Esophagus squamous epithelium (tissue), 4 donors: ENCODE measurements around the gene PRR5.

Experiments
- POLR2A ChIP-seq, 4 donors: fragments of 450-650 bp; IDR thresholded peaks; one replicate each; pipeline ENCODE4 v1.6.1; 2017; ENCODE audit warnings: antibody characterized with exemption in 4 of 4, mild to moderate bottlenecking in 4 of 4, moderate library complexity in 3 of 4
- TF ChIP-seq, protein P1 (sequence below), 6 experiments: fragments of 450-650 bp in 4 of 6; fragments of 200-600 bp in 2 of 6; sonication (generic) in 2 of 6; IDR thresholded peaks; one replicate each; pipeline ENCODE4 v1.5.1; 2016 to 2019; ENCODE audit warnings: antibody characterized with exemption in 6 of 6, mild to moderate bottlenecking in 4 of 6, moderate library complexity in 4 of 6

GRCh38 chr22:44693145-44693544 lies 8.9 kb upstream of the PRR5 start:
- TF ChIP-seq, protein P1, sequence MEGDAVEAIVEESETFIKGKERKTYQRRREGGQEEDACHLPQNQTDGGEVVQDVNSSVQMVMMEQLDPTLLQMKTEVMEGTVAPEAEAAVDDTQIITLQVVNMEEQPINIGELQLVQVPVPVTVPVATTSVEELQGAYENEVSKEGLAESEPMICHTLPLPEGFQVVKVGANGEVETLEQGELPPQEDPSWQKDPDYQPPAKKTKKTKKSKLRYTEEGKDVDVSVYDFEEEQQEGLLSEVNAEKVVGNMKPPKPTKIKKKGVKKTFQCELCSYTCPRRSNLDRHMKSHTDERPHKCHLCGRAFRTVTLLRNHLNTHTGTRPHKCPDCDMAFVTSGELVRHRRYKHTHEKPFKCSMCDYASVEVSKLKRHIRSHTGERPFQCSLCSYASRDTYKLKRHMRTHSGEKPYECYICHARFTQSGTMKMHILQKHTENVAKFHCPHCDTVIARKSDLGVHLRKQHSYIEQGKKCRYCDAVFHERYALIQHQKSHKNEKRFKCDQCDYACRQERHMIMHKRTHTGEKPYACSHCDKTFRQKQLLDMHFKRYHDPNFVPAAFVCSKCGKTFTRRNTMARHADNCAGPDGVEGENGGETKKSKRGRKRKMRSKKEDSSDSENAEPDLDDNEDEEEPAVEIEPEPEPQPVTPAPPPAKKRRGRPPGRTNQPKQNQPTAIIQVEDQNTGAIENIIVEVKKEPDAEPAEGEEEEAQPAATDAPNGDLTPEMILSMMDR (IDR thresholded peaks at IDR 0.05): no peak
- TF ChIP-seq POLR2A (IDR thresholded peaks at IDR 0.05): no peak
